Measurements from ENCODE around the gene THAP6. TPM values are rescaled to one million over a fixed set of nuclear protein-coding genes. Genes with fewer than 3 reads are reported as not detected.

Gene THAP6
- total and polyA plus RNA-seq, 4 donors, result 4.2 to 11.5 (median 7.5) TPM

- WGBS, result 74% methylated on average over 8 of the region's 8 CpGs
- DNase-seq (ENCODE audit: low spot score), result no peak
- no peaks in the 10 kb centered on the region for H3K4me1 ChIP-seq (ENCODE audit: control insufficient read depth in 4 of 4, insufficient read depth in 4 of 4, low read length in 3 of 4)
- H3K27ac ChIP-seq (ENCODE audit: low read depth in 1 of 2, low read length in 2 of 2), result no peak overlapping the region
- TF ChIP-seq, protein P1, sequence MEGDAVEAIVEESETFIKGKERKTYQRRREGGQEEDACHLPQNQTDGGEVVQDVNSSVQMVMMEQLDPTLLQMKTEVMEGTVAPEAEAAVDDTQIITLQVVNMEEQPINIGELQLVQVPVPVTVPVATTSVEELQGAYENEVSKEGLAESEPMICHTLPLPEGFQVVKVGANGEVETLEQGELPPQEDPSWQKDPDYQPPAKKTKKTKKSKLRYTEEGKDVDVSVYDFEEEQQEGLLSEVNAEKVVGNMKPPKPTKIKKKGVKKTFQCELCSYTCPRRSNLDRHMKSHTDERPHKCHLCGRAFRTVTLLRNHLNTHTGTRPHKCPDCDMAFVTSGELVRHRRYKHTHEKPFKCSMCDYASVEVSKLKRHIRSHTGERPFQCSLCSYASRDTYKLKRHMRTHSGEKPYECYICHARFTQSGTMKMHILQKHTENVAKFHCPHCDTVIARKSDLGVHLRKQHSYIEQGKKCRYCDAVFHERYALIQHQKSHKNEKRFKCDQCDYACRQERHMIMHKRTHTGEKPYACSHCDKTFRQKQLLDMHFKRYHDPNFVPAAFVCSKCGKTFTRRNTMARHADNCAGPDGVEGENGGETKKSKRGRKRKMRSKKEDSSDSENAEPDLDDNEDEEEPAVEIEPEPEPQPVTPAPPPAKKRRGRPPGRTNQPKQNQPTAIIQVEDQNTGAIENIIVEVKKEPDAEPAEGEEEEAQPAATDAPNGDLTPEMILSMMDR (IDR thresholded peaks at IDR 0.05; ENCODE audit: low read depth, low read length, missing input control), result no peak
- no peak for TF ChIP-seq REST (IDR thresholded peaks at IDR 0.05)
- no peak for TF ChIP-seq NR2F2 (IDR thresholded peaks at IDR 0.05)
- no peak for TF ChIP-seq GABPA (IDR thresholded peaks at IDR 0.05 in 1 of 2, conservative IDR thresholded peaks at IDR 0.05 in 1 of 2)
- TF ChIP-seq HNF4G (IDR thresholded peaks at IDR 0.05), result no peak
- TF ChIP-seq FOXA2 (IDR thresholded peaks at IDR 0.05), result no peak
- TF ChIP-seq YY1 (IDR thresholded peaks at IDR 0.05), result no peak
- no peak for TF ChIP-seq FOXA1 (IDR thresholded peaks at IDR 0.05)
- no peaks in the 10 kb centered on the region for H3K9me3 ChIP-seq (ENCODE audit: control insufficient read depth in 4 of 4, low read length in 3 of 4)
- H3K36me3 ChIP-seq (ENCODE audit: control insufficient read depth in 4 of 4, insufficient read depth in 3 of 4, low read depth in 1 of 4, low read length in 3 of 4), result no peaks in the 10 kb centered on the region
- no peak overlapping the region for H3K4me3 ChIP-seq (ENCODE audit: low read depth in 1 of 3, low read length in 3 of 3)
- no peak overlapping the region for H3K9ac ChIP-seq (ENCODE audit: low read depth in 1 of 2, low read length in 2 of 2)
- no peaks in the 10 kb centered on the region for H3K27me3 ChIP-seq (ENCODE audit: control insufficient read depth in 4 of 4, insufficient read depth in 4 of 4, low read length in 3 of 4)
These were observed 47.5 kb downstream of the THAP6 start for GRCh38 chr4:75561789-75562188.

GRCh38 chr4:75564023-75564422 lies 49.8 kb downstream of the THAP6 start:
- Histone ChIP-seq H3K4me3 (ENCODE audit: low read depth in 1 of 3, low read length in 3 of 3) (no peak overlapping the region), H3K9ac (ENCODE audit: low read depth in 1 of 2, low read length in 2 of 2) (no peak overlapping the region), H3K27me3 (ENCODE audit: control insufficient read depth in 4 of 4, insufficient read depth in 4 of 4, low read length in 3 of 4) (no peaks in the 10 kb centered on the region), H3K36me3 (ENCODE audit: control insufficient read depth in 4 of 4, insufficient read depth in 3 of 4, low read depth in 1 of 4, low read length in 3 of 4) (no peaks in the 10 kb centered on the region), H3K27ac (ENCODE audit: low read depth in 1 of 2, low read length in 2 of 2) (no peak overlapping the region), H3K4me1 (ENCODE audit: control insufficient read depth in 4 of 4, insufficient read depth in 4 of 4, low read length in 3 of 4) (no peaks in the 10 kb centered on the region), H3K9me3 (ENCODE audit: control insufficient read depth in 4 of 4, low read length in 3 of 4) (no peaks in the 10 kb centered on the region)
- no peak for DNase-seq (ENCODE audit: low spot score)
- TF ChIP-seq JUND (IDR thresholded peaks at IDR 0.05), result no peak
- TF ChIP-seq ZBTB33 (IDR thresholded peaks at IDR 0.05), result no peak
- TF ChIP-seq GABPA (IDR thresholded peaks at IDR 0.05 in 1 of 2, conservative IDR thresholded peaks at IDR 0.05 in 1 of 2), result no peak
- TF ChIP-seq TAF1 (conservative IDR thresholded peaks at IDR 0.05), result no peak
- TF ChIP-seq SP1 (IDR thresholded peaks at IDR 0.05), result no peak
- TF ChIP-seq EGR1 (IDR thresholded peaks at IDR 0.05; ENCODE audit: low read depth in 2 of 2), result no peak
- TF ChIP-seq HNF4G (IDR thresholded peaks at IDR 0.05), result no peak
- no peak for TF ChIP-seq REST (IDR thresholded peaks at IDR 0.05)
- TF ChIP-seq YY1 (IDR thresholded peaks at IDR 0.05), result no peak
- TF ChIP-seq, protein P2, sequence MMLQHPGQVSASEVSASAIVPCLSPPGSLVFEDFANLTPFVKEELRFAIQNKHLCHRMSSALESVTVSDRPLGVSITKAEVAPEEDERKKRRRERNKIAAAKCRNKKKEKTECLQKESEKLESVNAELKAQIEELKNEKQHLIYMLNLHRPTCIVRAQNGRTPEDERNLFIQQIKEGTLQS (IDR thresholded peaks at IDR 0.05), result no peak
- TF ChIP-seq HNF4A (conservative IDR thresholded peaks at IDR 0.05), result no peak
- TF ChIP-seq RXRA (IDR thresholded peaks at IDR 0.05), result no peak
- no peak for TF ChIP-seq FOXA1 (IDR thresholded peaks at IDR 0.05)
- no peak for TF ChIP-seq FOXA2 (IDR thresholded peaks at IDR 0.05)
- TF ChIP-seq, protein P1 (IDR thresholded peaks at IDR 0.05; ENCODE audit: low read depth, low read length, missing input control), result no peak
- 89% methylated on average over 11 of the region's 11 CpGs for WGBS
